Measurements from ENCODE around the gene SPA17. TPM values are rescaled to one million over a fixed set of nuclear protein-coding genes. Genes with fewer than 3 reads are reported as not detected.

The SPA17 gene
- total and polyA plus RNA-seq, 7 donors, result 2.3 to 23.8 (median 7.1) TPM

DNA sequence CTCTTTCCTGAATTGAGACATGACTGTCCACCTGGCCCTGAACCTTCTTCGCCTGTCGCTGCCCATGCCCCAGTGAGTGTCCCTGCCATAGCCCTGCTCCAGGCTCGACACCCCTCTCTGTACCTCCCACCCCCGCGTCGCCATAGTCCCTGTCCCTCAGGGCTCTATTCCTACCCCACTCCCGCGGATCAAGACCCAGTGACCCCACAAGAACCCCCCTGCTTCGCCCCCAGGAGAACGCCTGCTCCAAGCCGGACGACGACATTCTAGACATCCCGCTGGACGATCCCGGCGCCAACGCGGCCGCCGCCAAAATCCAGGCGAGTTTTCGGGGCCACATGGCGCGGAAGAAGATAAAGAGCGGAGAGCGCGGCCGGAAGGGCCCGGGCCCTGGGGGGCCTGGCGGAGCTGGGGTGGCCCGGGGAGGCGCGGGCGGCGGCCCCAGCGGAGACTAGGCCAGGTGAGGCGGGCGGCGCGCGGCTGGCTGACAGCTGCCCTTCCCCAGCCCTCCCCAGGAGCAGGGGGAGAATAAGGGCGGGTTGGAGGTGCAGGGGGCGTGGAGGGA is 71.6 kb downstream of the SPA17 start:
- H3K4me1 ChIP-seq, result peaks cover 0 to 27% (median 25%) of the 10 kb centered on the region in 4 donors
- 39 to 66% methylated on average over 44 of the region's 44 CpGs for WGBS, 2 donors
- intact Hi-C loops (cut with DNase I), result no loop called here
- H3K27ac ChIP-seq, result no peak overlapping the region
- H3K4me3 ChIP-seq, result peak overlapping the region in 2 of 4 donors; percentile 4 to 7
- H3K36me3 ChIP-seq, result no peaks in the 10 kb centered on the region
- TF ChIP-seq, protein P1, sequence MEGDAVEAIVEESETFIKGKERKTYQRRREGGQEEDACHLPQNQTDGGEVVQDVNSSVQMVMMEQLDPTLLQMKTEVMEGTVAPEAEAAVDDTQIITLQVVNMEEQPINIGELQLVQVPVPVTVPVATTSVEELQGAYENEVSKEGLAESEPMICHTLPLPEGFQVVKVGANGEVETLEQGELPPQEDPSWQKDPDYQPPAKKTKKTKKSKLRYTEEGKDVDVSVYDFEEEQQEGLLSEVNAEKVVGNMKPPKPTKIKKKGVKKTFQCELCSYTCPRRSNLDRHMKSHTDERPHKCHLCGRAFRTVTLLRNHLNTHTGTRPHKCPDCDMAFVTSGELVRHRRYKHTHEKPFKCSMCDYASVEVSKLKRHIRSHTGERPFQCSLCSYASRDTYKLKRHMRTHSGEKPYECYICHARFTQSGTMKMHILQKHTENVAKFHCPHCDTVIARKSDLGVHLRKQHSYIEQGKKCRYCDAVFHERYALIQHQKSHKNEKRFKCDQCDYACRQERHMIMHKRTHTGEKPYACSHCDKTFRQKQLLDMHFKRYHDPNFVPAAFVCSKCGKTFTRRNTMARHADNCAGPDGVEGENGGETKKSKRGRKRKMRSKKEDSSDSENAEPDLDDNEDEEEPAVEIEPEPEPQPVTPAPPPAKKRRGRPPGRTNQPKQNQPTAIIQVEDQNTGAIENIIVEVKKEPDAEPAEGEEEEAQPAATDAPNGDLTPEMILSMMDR (IDR thresholded peaks at IDR 0.05), result no peak
- TF ChIP-seq POLR2A (IDR thresholded peaks at IDR 0.05) (no peak), EP300 (IDR thresholded peaks at IDR 0.05) (no peak), POLR2AphosphoS5 (IDR thresholded peaks at IDR 0.05) (no peak)
- no peak for DNase-seq
- H3K27me3 ChIP-seq, result peaks cover 34 to 97% (median 90%) of the 10 kb centered on the region in 3 donors
- H3K9me3 ChIP-seq, result no peaks in the 10 kb centered on the region

GRCh38 chr11:124745835-124746620 is 72.3 kb downstream of the SPA17 start:
- Histone ChIP-seq H3K4me3 (peak overlapping the region; percentile 11 to 49 (median 44)), H3K27ac (peak overlapping the region in 2 of 4 donors; percentile 41 to 59), H3K9me3 (no peaks in the 10 kb centered on the region), H3K36me3 (no peaks in the 10 kb centered on the region), H3K27me3 (peaks cover 31 to 97% (median 94%) of the 10 kb centered on the region in 3 donors), H3K4me1 (peaks cover 0 to 24% (median 21%) of the 10 kb centered on the region in 4 donors)
- no peak for TF ChIP-seq POLR2AphosphoS5 (IDR thresholded peaks at IDR 0.05)
- TF ChIP-seq, protein P1 (IDR thresholded peaks at IDR 0.05), result no peak
- no peak for TF ChIP-seq POLR2A (IDR thresholded peaks at IDR 0.05)
- TF ChIP-seq EP300 (IDR thresholded peaks at IDR 0.05), result no peak
- 2 to 5% methylated on average over 41 of the region's 41 CpGs for WGBS, 2 donors
- no peak for DNase-seq
- intact Hi-C loops (cut with DNase I), result no loop called here

GRCh38 chr11:124746621-124747243 is 73.0 kb downstream of the SPA17 start:
- Histone ChIP-seq H3K4me1 (peaks cover 0 to 27% (median 21%) of the 10 kb centered on the region in 4 donors), H3K9me3 (no peaks in the 10 kb centered on the region), H3K27me3 (peaks cover 29 to 97% (median 93%) of the 10 kb centered on the region in 3 donors), H3K36me3 (no peaks in the 10 kb centered on the region), H3K27ac (peak overlapping the region in 3 of 4 donors; percentile 40 to 59 (median 41)), H3K4me3 (peak overlapping the region; percentile 11 to 49 (median 44))
- DNase-seq, result no peak
- TF ChIP-seq POLR2A (IDR thresholded peaks at IDR 0.05), result peak in 1 of 2 donors; percentile 64
- TF ChIP-seq POLR2AphosphoS5 (IDR thresholded peaks at IDR 0.05), result peak in 3 of 4 donors; percentile 45 to 75 (median 54)
- TF ChIP-seq, protein P1 (IDR thresholded peaks at IDR 0.05), result peak in 1 of 4 experiments; percentile 21
- no peak for TF ChIP-seq EP300 (IDR thresholded peaks at IDR 0.05)
- 0 to 2% methylated on average over 37 of the region's 37 CpGs for WGBS, 2 donors
- intact Hi-C loops (cut with DNase I), result no loop called here

Small RNA genes lying within 50 kb of the gene (small RNA-seq; reads per million reads assigned to genes)
- gene RNA5SP352, result 0 reads per million in 3 donors

Other genes with a start within 250 kb of the SPA17 start
- not detected for gene OR8B4, start 249.0 kb upstream of the SPA17 start, total RNA-seq
- gene OR8B4, start 249.0 kb upstream of the SPA17 start, polyA plus RNA-seq, result not detected
- not detected for gene OR8B8, start 228.2 kb upstream of the SPA17 start, total RNA-seq
- gene OR8B8, start 228.2 kb upstream of the SPA17 start, polyA plus RNA-seq, result not detected
- gene OR8B12, start 130.2 kb upstream of the SPA17 start, total RNA-seq, result not detected
- gene OR8B12, start 130.2 kb upstream of the SPA17 start, polyA plus RNA-seq, result not detected
- gene OR8A1, start 103.9 kb upstream of the SPA17 start, total RNA-seq, result not detected
- not detected for gene OR8A1, start 103.9 kb upstream of the SPA17 start, polyA plus RNA-seq
- not detected for gene PANX3, start 62.5 kb upstream of the SPA17 start, total RNA-seq
- not detected for gene PANX3, start 62.5 kb upstream of the SPA17 start, polyA plus RNA-seq
- gene TBRG1, start 51.0 kb upstream of the SPA17 start, total RNA-seq, result 10 to 100 TPM; 26.0 to 41.0 (median 30.3) TPM
- gene TBRG1, start 51.0 kb upstream of the SPA17 start, polyA plus RNA-seq, result 10 to 100 TPM; 14.4 to 24.4 (median 22.7) TPM
- 1 to 10 TPM; 2.5 to 7.2 (median 4.3) TPM for gene SIAE, start 165 bp upstream of the SPA17 start, total RNA-seq
- 10 to 100 TPM; 13.2 to 62.2 (median 24.7) TPM for gene SIAE, start 165 bp upstream of the SPA17 start, polyA plus RNA-seq
- gene NRGN, start 66.0 kb downstream of the SPA17 start, total RNA-seq, result 1 to 10 TPM in 2 of 4 donors, under 1 TPM in 1, not detected in 1; 0.95 to 1.3 (median 1.1) TPM
- gene NRGN, start 66.0 kb downstream of the SPA17 start, polyA plus RNA-seq, result 1 to 10 TPM in 2 of 3 donors, not detected in 1; 1.8 to 7.4 TPM
- gene VSIG2, start 78.4 kb downstream of the SPA17 start, total RNA-seq, result 1 to 10 TPM in 1 of 4 donors, under 1 TPM in 2, not detected in 1; 0.36 to 3.0 (median 0.49) TPM
- 10 to 100 TPM; 54.6 to 79.3 (median 66.9) TPM for gene VSIG2, start 78.4 kb downstream of the SPA17 start, polyA plus RNA-seq
- gene ESAM, start 88.4 kb downstream of the SPA17 start, total RNA-seq, result 1 to 10 TPM; 4.6 to 9.7 (median 7.6) TPM
- 10 to 100 TPM in 1 of 3 donors, 1 to 10 TPM in 2; 2.3 to 14.9 (median 3.6) TPM for gene ESAM, start 88.4 kb downstream of the SPA17 start, polyA plus RNA-seq
- gene MSANTD2, start 126.5 kb downstream of the SPA17 start, total RNA-seq, result 10 to 100 TPM in 3 of 4 donors, 1 to 10 TPM in 1; 8.6 to 23.8 (median 16.0) TPM
- 1 to 10 TPM; 1.6 to 5.2 (median 1.8) TPM for gene MSANTD2, start 126.5 kb downstream of the SPA17 start, polyA plus RNA-seq
- 10 to 100 TPM in 2 of 4 donors, 1 to 10 TPM in 2; 9.1 to 37.7 (median 10.1) TPM for gene ROBO3, start 191.5 kb downstream of the SPA17 start, total RNA-seq
- 1 to 10 TPM; 1.6 to 7.8 (median 2.4) TPM for gene ROBO3, start 191.5 kb downstream of the SPA17 start, polyA plus RNA-seq
- gene ROBO4, start 224.0 kb downstream of the SPA17 start, total RNA-seq, result 10 to 100 TPM in 2 of 4 donors, 1 to 10 TPM in 2; 8.1 to 13.8 (median 11.0) TPM
- 1 to 10 TPM in 2 of 3 donors, under 1 TPM in 1; 0.46 to 6.2 (median 1.2) TPM for gene ROBO4, start 224.0 kb downstream of the SPA17 start, polyA plus RNA-seq
- not detected for gene HEPN1, start 245.3 kb downstream of the SPA17 start, total RNA-seq
- under 1 TPM in 1 of 3 donors, not detected in 2; 0.04 TPM for gene HEPN1, start 245.3 kb downstream of the SPA17 start, polyA plus RNA-seq

All from sigmoid colon (tissue), 7 donors.